IMR-90 (cell line): ENCODE data around the gene CIT. TPM values are rescaled to one million over a fixed set of nuclear protein-coding genes. Genes with fewer than 3 reads are reported as not detected.

ENCODE experiments used
- ATAC-seq: fragments of 200-7000 bp; cut with Tn5 transposase; 2 replicates; pipeline ENCODE4 v1.9.1; 2020; ENCODE audit warnings: low read depth, mild to moderate bottlenecking, moderate library complexity
- BruUV-seq: library from RNA; stranded (reverse); fragments of 400-500 nt; replicated peaks from 2 replicates; lab custom pipeline; 2021; lab: Mats Ljungman, UMichigan
- CTCF ChIA-PET: fragments of 300-600 bp; formaldehyde crosslinking; extraction: SDS; loops from one replicate; lab custom pipeline; 2021; ENCODE audit warnings: antibody characterized with exemption; lab: Yijun Ruan, JAX
- POLR2A ChIA-PET: fragments of 300-600 bp; sonication (Branson Sonifier 250); formaldehyde crosslinking; loops from one replicate; lab custom pipeline; 2022; ENCODE audit warnings: antibody characterized with exemption; ENCODE audit not compliant: unreplicated experiment; lab: Charles Lee
- DNase-seq: peaks from one replicate; pipeline ENCODE4 v3.0.0; 2013
- H2AFZ ChIP-seq: replicated peaks from 2 replicates; pipeline ENCODE3; 2013; ENCODE audit warnings: low read length, mild to moderate bottlenecking; ENCODE audit not compliant: poor library complexity
- H2AK5ac ChIP-seq: 2 replicates; pipeline ENCODE4 v1.6.1; 2013; ENCODE audit warnings: low read depth, low read length, inconsistent platforms
- H2AK9ac ChIP-seq: replicated peaks from 2 replicates; pipeline ENCODE3; 2013; ENCODE audit warnings: mild to moderate bottlenecking, low read depth, low read length, moderate library complexity; ENCODE audit not compliant: poor library complexity
- H2BK120ac ChIP-seq: 2 replicates; pipeline ENCODE4 v1.6.1; 2013; ENCODE audit warnings: low read depth, low read length, inconsistent platforms
- H2BK15ac ChIP-seq: 3 replicates; pipeline ENCODE4 v1.6.1; 2013; ENCODE audit warnings: low read depth, low read length, inconsistent platforms
- H2BK20ac ChIP-seq: 2 replicates; pipeline ENCODE4 v1.6.1; 2013; ENCODE audit warnings: low read depth, mild to moderate bottlenecking, inconsistent platforms, low read length, moderate library complexity
- H2BK5ac ChIP-seq: 2 replicates; pipeline ENCODE4 v1.6.1; 2013; ENCODE audit warnings: mild to moderate bottlenecking, low read depth, low read length, inconsistent platforms; ENCODE audit not compliant: poor library complexity, severe bottlenecking
- H3K14ac ChIP-seq: replicated peaks from 2 replicates; pipeline ENCODE4 v1.6.1; 2013; ENCODE audit warnings: low read depth, low read length, inconsistent platforms
- H3K18ac ChIP-seq: 2 replicates; pipeline ENCODE4 v1.6.1; 2013; ENCODE audit warnings: low read depth, low read length, control low read depth
- H3K23ac ChIP-seq: 2 replicates; pipeline ENCODE4 v1.6.1; 2013; ENCODE audit warnings: low read depth, low read length, inconsistent platforms
- H3K27ac ChIP-seq: 2 replicates; pipeline ENCODE4 v1.5.1; 2013; ENCODE audit warnings: mild to moderate bottlenecking, control low read depth, low read length; ENCODE audit not compliant: insufficient read depth
- H3K27me3 ChIP-seq: 2 replicates; pipeline ENCODE4 v1.6.1; 2013; ENCODE audit warnings: low read length; ENCODE audit not compliant: control insufficient read depth, insufficient read depth
- H3K36me3 ChIP-seq: 2 replicates; pipeline ENCODE4 v1.6.1; 2013; ENCODE audit warnings: low read length, mixed read lengths; ENCODE audit not compliant: control insufficient read depth, insufficient read depth
- H3K4ac ChIP-seq: 2 replicates; pipeline ENCODE4 v1.6.1; 2013; ENCODE audit warnings: low read depth, low read length, inconsistent platforms
- H3K4me1 ChIP-seq: 2 replicates; pipeline ENCODE4 v1.6.1; 2013; ENCODE audit warnings: low read length, mixed read lengths; ENCODE audit not compliant: control insufficient read depth, insufficient read depth
- H3K4me2 ChIP-seq: 2 replicates; pipeline ENCODE4 v1.6.1; 2013; ENCODE audit warnings: low read depth, mild to moderate bottlenecking, control low read depth, low read length, moderate library complexity
- H3K4me3 ChIP-seq: 2 replicates; pipeline ENCODE4 v1.5.1; 2013; ENCODE audit warnings: low read depth, mild to moderate bottlenecking, control low read depth, low read length, moderate library complexity; ENCODE audit not compliant: insufficient read depth
- H3K56ac ChIP-seq: 2 replicates; pipeline ENCODE4 v1.6.1; 2013; ENCODE audit warnings: low read length, inconsistent platforms; ENCODE audit not compliant: insufficient read depth; ENCODE audit errors: extremely low read depth
- H3K79me1 ChIP-seq, 2 experiments: 2 replicates each; pipeline ENCODE4 v1.6.1; 2013; ENCODE audit warnings: low read length in 2 of 2, inconsistent platforms in 1 of 2, low read depth in 1 of 2
- H3K9ac ChIP-seq: 2 replicates; pipeline ENCODE4 v1.6.1; 2013; ENCODE audit warnings: low read depth, low read length, control low read depth
- H3K9me1 ChIP-seq: 2 replicates; pipeline ENCODE4 v1.6.1; 2013; ENCODE audit warnings: low read length, inconsistent platforms; ENCODE audit not compliant: insufficient read depth
- H3K9me3 ChIP-seq: 2 replicates; pipeline ENCODE4 v1.6.1; 2013; ENCODE audit warnings: low read length; ENCODE audit not compliant: control insufficient read depth, insufficient read depth
- H4K20me1 ChIP-seq: 2 replicates; pipeline ENCODE4 v1.6.1; 2013; ENCODE audit warnings: low read length, inconsistent platforms; ENCODE audit not compliant: insufficient read depth
- H4K5ac ChIP-seq: 2 replicates; pipeline ENCODE4 v1.6.1; 2013; ENCODE audit warnings: mild to moderate bottlenecking, low read depth, low read length, control low read depth
- H4K8ac ChIP-seq, 2 experiments: 2 replicates each; pipeline ENCODE4 v1.6.1; 2013; ENCODE audit warnings: low read depth in 2 of 2, low read length in 2 of 2, control low read depth in 1 of 2, inconsistent platforms in 1 of 2
- H4K91ac ChIP-seq: 2 replicates; pipeline ENCODE4 v1.6.1; 2013; ENCODE audit warnings: low read depth, low read length, inconsistent platforms; ENCODE audit not compliant: insufficient read depth
- BHLHE40 ChIP-seq: fragments of 150-350 bp; IDR thresholded peaks from 2 replicates; pipeline ENCODE4 v1.6.1; 2016; ENCODE audit warnings: mild to moderate bottlenecking, low read depth, low read length
- CEBPB ChIP-seq: IDR thresholded peaks from 2 replicates; pipeline ENCODE4 v1.6.1; 2012; ENCODE audit warnings: low read depth, low read length, improper control_type of control experiment
- CHD1 ChIP-seq: IDR thresholded peaks from 2 replicates; pipeline ENCODE4 v1.6.1; 2012; ENCODE audit warnings: low read depth, low read length, improper control_type of control experiment
- CTCF ChIP-seq: conservative IDR thresholded peaks from 2 replicates; pipeline ENCODE4 v1.5.1; 2012; ENCODE audit warnings: mild to moderate bottlenecking, low read depth, low read length, improper control_type of control experiment
- ELK1 ChIP-seq: fragments of 150-350 bp; IDR thresholded peaks from 2 replicates; pipeline ENCODE4 v1.6.1; 2016; ENCODE audit warnings: low read depth, mild to moderate bottlenecking, low read length, moderate library complexity, borderline replicate concordance
- FOS ChIP-seq: fragments of 150-350 bp; IDR thresholded peaks from 2 replicates; pipeline ENCODE4 v1.6.1; 2016; ENCODE audit warnings: low read depth, low read length
- MAFK ChIP-seq: IDR thresholded peaks from 2 replicates; pipeline ENCODE4 v1.6.1; 2012; ENCODE audit warnings: low read depth, low read length, improper control_type of control experiment
- MAZ ChIP-seq: IDR thresholded peaks from 2 replicates; pipeline ENCODE4 v1.6.1; 2012; ENCODE audit warnings: low read depth, mild to moderate bottlenecking, low read length, improper control_type of control experiment, moderate library complexity, borderline replicate concordance
- MXI1 ChIP-seq: IDR thresholded peaks from 2 replicates; pipeline ENCODE4 v1.6.1; 2012; ENCODE audit warnings: low read depth, mild to moderate bottlenecking, low read length, moderate library complexity, borderline replicate concordance
- NFE2L2 ChIP-seq: fragments of 150-350 bp; IDR thresholded peaks from 2 replicates; pipeline ENCODE4 v1.6.1; 2016; ENCODE audit warnings: low read depth, mild to moderate bottlenecking, low read length
- POLR2A ChIP-seq: IDR thresholded peaks from 2 replicates; pipeline ENCODE4 v1.6.1; 2012; ENCODE audit warnings: mild to moderate bottlenecking, low read depth, low read length
- RAD21 ChIP-seq: IDR thresholded peaks from 2 replicates; pipeline ENCODE4 v1.6.1; 2012; ENCODE audit warnings: low read length, improper control_type of control experiment
- RCOR1 ChIP-seq: IDR thresholded peaks from 2 replicates; pipeline ENCODE4 v1.6.1; 2012; ENCODE audit warnings: mild to moderate bottlenecking, low read length, improper control_type of control experiment; ENCODE audit not compliant: insufficient replicate concordance
- RFX5 ChIP-seq: IDR thresholded peaks from 2 replicates; pipeline ENCODE4 v1.8.0; 2012; ENCODE audit warnings: low read depth, mild to moderate bottlenecking, low read length, moderate library complexity
- SMC3 ChIP-seq: fragments of 150-350 bp; IDR thresholded peaks from 2 replicates; pipeline ENCODE4 v1.6.1; 2016; ENCODE audit warnings: low read depth, mild to moderate bottlenecking, antibody characterized with exemption, low read length, moderate library complexity
- USF2 ChIP-seq: fragments of 150-350 bp; IDR thresholded peaks from 2 replicates; pipeline ENCODE4 v1.6.1; 2017; ENCODE audit warnings: mild to moderate bottlenecking, antibody characterized with exemption, low read length, low read depth
- WGBS, 2 experiments: methylation state at CpG; one replicate each; pipeline versions ENCODE4 v1.1.5 to v1.1.7; 2013; ENCODE audit warnings: missing lambda C conversion rate in 2 of 2; ENCODE audit not compliant: insufficient read length in 1 of 2; ENCODE audit errors: extremely low coverage in 2 of 2; 5-methylcytosine and 5-hydroxymethylcytosine counted together
- dilution Hi-C: fragments of 300-500 bp; cut with HindIII; formaldehyde crosslinking; loops from one replicate; pipeline ENCODE4 v1.14.3; 2018; ENCODE audit warnings: low sequenced_read_pairs; ENCODE audit not compliant: unreplicated experiment
- in situ Hi-C: fragments of 300-500 bp; cut with MboI; formaldehyde crosslinking; loops from 3 replicates; pipeline ENCODE4 v1.14.3; 2019; ENCODE audit warnings: low sequenced_read_pairs, inconsistent platforms, mixed read lengths
- intact Hi-C: fragments of 100-400 bp; cut with micrococcal nuclease; formaldehyde crosslinking; loops from 2 replicates; pipeline ENCODE4 v1.10.0; 2022
- polyA plus RNA-seq, 3 experiments: library from polyadenylated mRNA; depleted of rRNA; stranded (reverse); fragments of >200 nt; gene quantifications; 2 replicates each; pipeline ENCODE4 v1.2.3, GENCODE V29; 2012; ENCODE audit warnings: low replicate concordance in 1 of 3
- total RNA-seq: library from RNA; depleted of rRNA; stranded (reverse); fragments of >200 nt; gene quantifications from 2 replicates; pipeline ENCODE4 v1.2.3, GENCODE V29; 2012

CIT gene
- total and polyA plus RNA-seq, 2 of the 4 experiments (the other 2 are of a cell fraction) = 13.1 to 21.0 TPM

GRCh38 chr12:119678459-119678858 is 198.7 kb downstream of the CIT start:
- POLR2A ChIA-PET = no interaction called here
- H3K27ac ChIP-seq = no peak overlapping the region
- WGBS, 2 experiments = 75% methylated on average over 2 of the region's 7 CpGs; no CpG with 5 or more reads in 1 of the 2 experiments

More at GRCh38 chr12:119678459-119678858, 198.7 kb downstream of the CIT start:
- Histone ChIP-seq H2BK120ac (no peak overlapping the region), H2AK5ac (no peak overlapping the region), H2BK20ac (no peak overlapping the region), H2BK5ac (no peak overlapping the region), H3K9me3 (no peaks in the 10 kb centered on the region), H3K56ac (no peak overlapping the region), H2AFZ (no peak overlapping the region), H3K36me3 (peaks cover 71% of the 10 kb centered on the region), H4K20me1 (no peaks in the 10 kb centered on the region), H3K4me3 (no peak overlapping the region), H3K14ac (no peak overlapping the region), H3K4me2 (no peak overlapping the region), H2BK15ac (no peak overlapping the region), H3K79me1 (peaks cover 0 to 2% of the 10 kb centered on the region in 2 experiments; a peak in 1 of 4 replicates), H3K23ac (no peak overlapping the region), H4K91ac (no peak overlapping the region), H3K27me3 (no peaks in the 10 kb centered on the region), H3K9me1 (no peaks in the 10 kb centered on the region; the same call in 1 of the 2 replicates), H3K9ac (no peak overlapping the region), H4K8ac (no peak overlapping the region), H3K18ac (no peak overlapping the region), H2AK9ac (no peak overlapping the region), H3K4ac (no peak overlapping the region), H3K4me1 (no peaks in the 10 kb centered on the region), H4K5ac (no peak overlapping the region)
- BruUV-seq = no TSS peak
- dilution Hi-C loops (no loop called here), in situ Hi-C loops (no loop called here), intact Hi-C loops (no loop called here)
- CTCF ChIA-PET = no interaction called here
- DNase-seq = no peak
- no peak for ATAC-seq
- no peak for TF ChIP-seq USF2
- no peak for TF ChIP-seq MAZ
- TF ChIP-seq RFX5 = no peak
- no peak for TF ChIP-seq SMC3
- no peak for TF ChIP-seq RCOR1
- no peak for TF ChIP-seq RAD21
- no peak for TF ChIP-seq BHLHE40
- no peak for TF ChIP-seq CTCF
- TF ChIP-seq POLR2A = no peak
- TF ChIP-seq ELK1 = no peak
- TF ChIP-seq MXI1 = no peak
- TF ChIP-seq FOS = no peak
- no peak for TF ChIP-seq CHD1
- TF ChIP-seq CEBPB = no peak
- no peak for TF ChIP-seq MAFK
- TF ChIP-seq NFE2L2 = no peak
